Spleen (tissue), 7 donors: ENCODE measurements around the gene CSK.

Source experiments
- POLR2A ChIP-seq, 3 donors: fragments of 450-650 bp; IDR thresholded peaks; one replicate each; pipeline ENCODE4 v1.5.1; 2017; ENCODE audit warnings: antibody characterized with exemption in 3 of 3, mild to moderate bottlenecking in 1 of 3
- POLR2AphosphoS5 ChIP-seq, 3 donors: sonication (generic); formaldehyde crosslinking; IDR thresholded peaks; one replicate each; pipeline ENCODE4 v1.5.1; 2017; ENCODE audit warnings: antibody characterized with exemption in 3 of 3
- TF ChIP-seq, protein P1 (sequence below), 11 experiments: fragments of 200-600 bp in 7 of 11; fragments of 450-650 bp in 4 of 11; sonication (generic) in 4 of 11; IDR thresholded peaks in 8 of 11; conservative IDR thresholded peaks in 3 of 11; 1 replicate in 7 of 11; 2 replicates in 4 of 11; pipeline versions ENCODE4 v1.4.0 to v1.8.0; 2016 to 2021; ENCODE audit warnings: antibody characterized with exemption in 11 of 11, inconsistent platforms in 4 of 11, mild to moderate bottlenecking in 1 of 11
- donor health status: DM: no; HTN: no; CAD: no; lungs with moderate emphysema.
- donor health status: DM: no; HTN: no; CAD: no.
- donor health status: DM: no; HTN: no; CAD: no.

DNA sequence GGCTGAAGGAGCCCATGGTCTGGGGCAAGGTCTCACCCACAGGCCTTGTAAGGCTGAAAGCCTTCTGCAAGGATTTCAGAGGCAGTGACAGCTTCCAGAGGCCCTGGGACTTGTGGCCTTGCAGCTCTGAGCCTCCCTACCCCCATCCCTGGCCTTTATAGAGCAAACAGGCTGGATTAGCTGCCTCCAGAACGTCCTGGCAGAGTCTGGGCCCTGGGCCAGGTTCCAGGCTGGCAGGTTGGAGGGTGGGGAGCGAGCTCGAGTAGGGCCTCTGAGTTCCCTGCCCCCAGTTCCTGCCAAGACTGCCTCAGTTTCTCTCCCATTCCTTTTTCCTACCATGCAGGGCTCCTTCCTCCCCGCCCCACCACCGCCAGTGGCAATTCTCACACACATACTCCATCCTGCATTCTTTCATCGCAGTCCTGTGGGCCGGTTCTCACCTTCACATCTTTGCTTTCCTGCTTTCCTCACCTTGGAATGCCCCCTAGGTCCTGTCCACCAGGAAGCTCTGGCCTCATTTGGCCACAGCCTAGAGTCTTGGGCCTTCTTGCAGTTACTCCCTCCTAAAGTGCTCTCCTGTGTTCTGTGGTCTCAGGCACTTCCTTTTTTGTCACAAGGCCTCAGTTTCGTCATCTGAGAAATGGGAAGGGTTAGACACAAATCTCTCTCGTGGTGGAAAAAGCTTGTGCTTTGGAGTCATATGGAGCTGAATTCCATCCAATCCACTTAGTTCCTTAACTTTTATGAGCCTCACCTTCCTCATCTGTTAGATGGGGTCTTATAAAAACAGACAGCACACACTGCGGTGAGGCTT lies 33.4 kb downstream of the CSK start:
- TF ChIP-seq, protein P1, sequence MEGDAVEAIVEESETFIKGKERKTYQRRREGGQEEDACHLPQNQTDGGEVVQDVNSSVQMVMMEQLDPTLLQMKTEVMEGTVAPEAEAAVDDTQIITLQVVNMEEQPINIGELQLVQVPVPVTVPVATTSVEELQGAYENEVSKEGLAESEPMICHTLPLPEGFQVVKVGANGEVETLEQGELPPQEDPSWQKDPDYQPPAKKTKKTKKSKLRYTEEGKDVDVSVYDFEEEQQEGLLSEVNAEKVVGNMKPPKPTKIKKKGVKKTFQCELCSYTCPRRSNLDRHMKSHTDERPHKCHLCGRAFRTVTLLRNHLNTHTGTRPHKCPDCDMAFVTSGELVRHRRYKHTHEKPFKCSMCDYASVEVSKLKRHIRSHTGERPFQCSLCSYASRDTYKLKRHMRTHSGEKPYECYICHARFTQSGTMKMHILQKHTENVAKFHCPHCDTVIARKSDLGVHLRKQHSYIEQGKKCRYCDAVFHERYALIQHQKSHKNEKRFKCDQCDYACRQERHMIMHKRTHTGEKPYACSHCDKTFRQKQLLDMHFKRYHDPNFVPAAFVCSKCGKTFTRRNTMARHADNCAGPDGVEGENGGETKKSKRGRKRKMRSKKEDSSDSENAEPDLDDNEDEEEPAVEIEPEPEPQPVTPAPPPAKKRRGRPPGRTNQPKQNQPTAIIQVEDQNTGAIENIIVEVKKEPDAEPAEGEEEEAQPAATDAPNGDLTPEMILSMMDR (IDR thresholded peaks at IDR 0.05 in 8 of 11, conservative IDR thresholded peaks at IDR 0.05 in 3 of 11): no peak
- TF ChIP-seq POLR2A (IDR thresholded peaks at IDR 0.05): no peak
- no peak for TF ChIP-seq POLR2AphosphoS5 (IDR thresholded peaks at IDR 0.05)
